ENCODE data around the gene SMG5.

DNA sequence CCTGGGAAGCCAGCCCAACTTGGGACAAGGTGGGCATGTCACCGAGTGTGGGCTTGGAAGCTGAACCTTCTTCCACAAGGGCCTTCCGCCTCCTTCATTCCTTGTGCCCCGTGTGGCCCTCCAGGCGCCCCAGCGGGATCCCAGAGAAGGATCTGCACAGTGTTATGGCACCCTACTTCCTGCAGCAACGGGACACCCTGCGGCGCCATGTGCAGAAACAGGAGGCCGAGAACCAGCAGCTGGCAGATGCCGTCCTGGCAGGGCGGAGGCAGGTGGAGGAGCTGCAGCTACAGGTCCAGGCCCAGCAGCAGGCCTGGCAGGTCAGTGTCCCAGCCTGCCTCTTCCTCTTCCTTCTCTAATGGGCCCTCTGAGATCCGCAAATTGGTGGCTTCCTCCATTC is 46.5 kb downstream of the SMG5 start:
- TF ChIP-seq, protein P1, sequence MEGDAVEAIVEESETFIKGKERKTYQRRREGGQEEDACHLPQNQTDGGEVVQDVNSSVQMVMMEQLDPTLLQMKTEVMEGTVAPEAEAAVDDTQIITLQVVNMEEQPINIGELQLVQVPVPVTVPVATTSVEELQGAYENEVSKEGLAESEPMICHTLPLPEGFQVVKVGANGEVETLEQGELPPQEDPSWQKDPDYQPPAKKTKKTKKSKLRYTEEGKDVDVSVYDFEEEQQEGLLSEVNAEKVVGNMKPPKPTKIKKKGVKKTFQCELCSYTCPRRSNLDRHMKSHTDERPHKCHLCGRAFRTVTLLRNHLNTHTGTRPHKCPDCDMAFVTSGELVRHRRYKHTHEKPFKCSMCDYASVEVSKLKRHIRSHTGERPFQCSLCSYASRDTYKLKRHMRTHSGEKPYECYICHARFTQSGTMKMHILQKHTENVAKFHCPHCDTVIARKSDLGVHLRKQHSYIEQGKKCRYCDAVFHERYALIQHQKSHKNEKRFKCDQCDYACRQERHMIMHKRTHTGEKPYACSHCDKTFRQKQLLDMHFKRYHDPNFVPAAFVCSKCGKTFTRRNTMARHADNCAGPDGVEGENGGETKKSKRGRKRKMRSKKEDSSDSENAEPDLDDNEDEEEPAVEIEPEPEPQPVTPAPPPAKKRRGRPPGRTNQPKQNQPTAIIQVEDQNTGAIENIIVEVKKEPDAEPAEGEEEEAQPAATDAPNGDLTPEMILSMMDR (IDR thresholded peaks at IDR 0.05), result no peak
- TF ChIP-seq, protein P2, sequence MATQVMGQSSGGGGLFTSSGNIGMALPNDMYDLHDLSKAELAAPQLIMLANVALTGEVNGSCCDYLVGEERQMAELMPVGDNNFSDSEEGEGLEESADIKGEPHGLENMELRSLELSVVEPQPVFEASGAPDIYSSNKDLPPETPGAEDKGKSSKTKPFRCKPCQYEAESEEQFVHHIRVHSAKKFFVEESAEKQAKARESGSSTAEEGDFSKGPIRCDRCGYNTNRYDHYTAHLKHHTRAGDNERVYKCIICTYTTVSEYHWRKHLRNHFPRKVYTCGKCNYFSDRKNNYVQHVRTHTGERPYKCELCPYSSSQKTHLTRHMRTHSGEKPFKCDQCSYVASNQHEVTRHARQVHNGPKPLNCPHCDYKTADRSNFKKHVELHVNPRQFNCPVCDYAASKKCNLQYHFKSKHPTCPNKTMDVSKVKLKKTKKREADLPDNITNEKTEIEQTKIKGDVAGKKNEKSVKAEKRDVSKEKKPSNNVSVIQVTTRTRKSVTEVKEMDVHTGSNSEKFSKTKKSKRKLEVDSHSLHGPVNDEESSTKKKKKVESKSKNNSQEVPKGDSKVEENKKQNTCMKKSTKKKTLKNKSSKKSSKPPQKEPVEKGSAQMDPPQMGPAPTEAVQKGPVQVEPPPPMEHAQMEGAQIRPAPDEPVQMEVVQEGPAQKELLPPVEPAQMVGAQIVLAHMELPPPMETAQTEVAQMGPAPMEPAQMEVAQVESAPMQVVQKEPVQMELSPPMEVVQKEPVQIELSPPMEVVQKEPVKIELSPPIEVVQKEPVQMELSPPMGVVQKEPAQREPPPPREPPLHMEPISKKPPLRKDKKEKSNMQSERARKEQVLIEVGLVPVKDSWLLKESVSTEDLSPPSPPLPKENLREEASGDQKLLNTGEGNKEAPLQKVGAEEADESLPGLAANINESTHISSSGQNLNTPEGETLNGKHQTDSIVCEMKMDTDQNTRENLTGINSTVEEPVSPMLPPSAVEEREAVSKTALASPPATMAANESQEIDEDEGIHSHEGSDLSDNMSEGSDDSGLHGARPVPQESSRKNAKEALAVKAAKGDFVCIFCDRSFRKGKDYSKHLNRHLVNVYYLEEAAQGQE (IDR thresholded peaks at IDR 0.05; ENCODE audit: insufficient read depth in 1 of 2, low read depth in 2 of 2, low read length in 1 of 2), result no peak
- no peak for TF ChIP-seq POLR2AphosphoS5 (IDR thresholded peaks at IDR 0.05; ENCODE audit: low read depth, low read length)
